Measurements from ENCODE around the gene ATG101. TPM values are rescaled to one million over a fixed set of nuclear protein-coding genes. Genes with fewer than 3 reads are reported as not detected.
"Not testable (repeated sequence)": the region's sequence is repeated elsewhere in the genome, so short reads cannot be mapped to it uniquely, and the experiment has no call there.

ATG101 gene
- total and polyA plus RNA-seq, 3 donors from 2014 or later = 52.6 to 64.5 (median 64.5) TPM

DNA sequence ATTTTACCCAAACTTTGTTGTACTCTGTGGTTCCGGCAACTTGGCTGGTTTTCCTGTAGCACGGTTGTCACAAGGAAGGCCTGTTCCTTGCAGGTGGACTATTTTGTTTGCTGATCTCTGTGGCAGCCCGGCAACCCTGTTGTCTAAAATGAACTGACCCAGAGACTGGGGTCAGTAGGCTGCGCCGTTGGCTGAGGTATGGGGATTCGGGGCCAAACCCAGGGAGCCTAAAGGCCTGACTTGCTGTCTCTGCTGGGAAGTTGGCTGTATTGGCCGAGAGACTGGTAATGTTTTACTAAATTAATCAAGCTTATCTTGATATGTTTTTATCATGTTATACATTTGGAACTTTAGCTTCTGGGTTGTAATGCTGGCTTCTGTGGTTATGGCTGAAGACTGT, 23.6 kb downstream of the ATG101 start:
- no peak overlapping the region for H3K4me3 ChIP-seq

DNA sequence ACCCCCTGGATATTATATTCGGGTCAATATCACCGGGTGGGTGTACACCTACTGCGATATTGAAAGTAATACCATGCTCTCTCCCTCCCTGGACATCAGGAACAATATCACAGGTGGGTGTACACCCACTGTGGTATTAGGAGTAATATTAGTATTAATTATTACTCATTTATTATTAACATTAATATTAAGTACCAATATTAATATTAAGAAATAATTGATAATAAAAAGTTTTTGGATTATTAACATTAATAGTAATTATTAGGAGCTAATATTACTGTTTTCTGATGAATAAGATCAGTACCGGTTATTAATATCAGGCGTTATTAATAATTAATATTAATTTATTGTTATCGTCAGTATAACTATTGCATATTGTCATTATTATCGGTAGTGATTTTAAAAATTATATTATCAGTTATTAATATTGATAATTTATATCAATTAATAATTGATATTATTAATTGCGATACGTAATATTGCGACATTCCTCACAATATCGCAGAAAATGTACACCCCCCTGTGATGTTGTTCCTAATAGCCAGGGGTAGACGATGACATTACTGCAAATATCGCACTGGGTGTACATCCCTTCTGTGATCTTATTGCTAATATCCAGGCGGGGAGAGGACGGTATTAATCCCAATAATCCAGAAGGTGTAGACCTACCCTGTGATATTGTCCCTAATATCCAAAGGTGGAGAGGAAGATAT, 26.7 kb downstream of the ATG101 start:
- no peaks in the 10 kb centered on the region for H3K9me3 ChIP-seq
- intact Hi-C loops (cut with DNase I; ENCODE audit: low total_unique reads) = no loop called here
- no peak overlapping the region for H3K27ac ChIP-seq
- H3K4me3 ChIP-seq = no peak overlapping the region
- no peak for DNase-seq
- no peak for TF ChIP-seq POLR2A (IDR thresholded peaks at IDR 0.05)
- TF ChIP-seq, protein P1, sequence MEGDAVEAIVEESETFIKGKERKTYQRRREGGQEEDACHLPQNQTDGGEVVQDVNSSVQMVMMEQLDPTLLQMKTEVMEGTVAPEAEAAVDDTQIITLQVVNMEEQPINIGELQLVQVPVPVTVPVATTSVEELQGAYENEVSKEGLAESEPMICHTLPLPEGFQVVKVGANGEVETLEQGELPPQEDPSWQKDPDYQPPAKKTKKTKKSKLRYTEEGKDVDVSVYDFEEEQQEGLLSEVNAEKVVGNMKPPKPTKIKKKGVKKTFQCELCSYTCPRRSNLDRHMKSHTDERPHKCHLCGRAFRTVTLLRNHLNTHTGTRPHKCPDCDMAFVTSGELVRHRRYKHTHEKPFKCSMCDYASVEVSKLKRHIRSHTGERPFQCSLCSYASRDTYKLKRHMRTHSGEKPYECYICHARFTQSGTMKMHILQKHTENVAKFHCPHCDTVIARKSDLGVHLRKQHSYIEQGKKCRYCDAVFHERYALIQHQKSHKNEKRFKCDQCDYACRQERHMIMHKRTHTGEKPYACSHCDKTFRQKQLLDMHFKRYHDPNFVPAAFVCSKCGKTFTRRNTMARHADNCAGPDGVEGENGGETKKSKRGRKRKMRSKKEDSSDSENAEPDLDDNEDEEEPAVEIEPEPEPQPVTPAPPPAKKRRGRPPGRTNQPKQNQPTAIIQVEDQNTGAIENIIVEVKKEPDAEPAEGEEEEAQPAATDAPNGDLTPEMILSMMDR (IDR thresholded peaks at IDR 0.05) = no peak
- no peaks in the 10 kb centered on the region for H3K36me3 ChIP-seq (ENCODE audit: low read depth, missing control alignments)
- no peaks in the 10 kb centered on the region for H3K27me3 ChIP-seq
- 70 to 80% methylated on average over 15 of the region's 15 CpGs for WGBS, 2 donors
- no peaks in the 10 kb centered on the region for H3K4me1 ChIP-seq

More for the DNA sequence above, 23.6 kb downstream of the ATG101 start:
- no peaks in the 10 kb centered on the region for H3K27me3 ChIP-seq
- TF ChIP-seq POLR2A (IDR thresholded peaks at IDR 0.05) = no peak
- TF ChIP-seq, protein P1 (IDR thresholded peaks at IDR 0.05) = no peak
- 84 to 93% methylated on average over 7 of the region's 7 CpGs for WGBS, 2 donors
- no peak for DNase-seq
- no peaks in the 10 kb centered on the region for H3K4me1 ChIP-seq
- intact Hi-C loops (cut with DNase I; ENCODE audit: low total_unique reads) = no loop called here
- no peak overlapping the region for H3K27ac ChIP-seq
- no peaks in the 10 kb centered on the region for H3K36me3 ChIP-seq (ENCODE audit: low read depth, missing control alignments)
- no peaks in the 10 kb centered on the region for H3K9me3 ChIP-seq

DNA sequence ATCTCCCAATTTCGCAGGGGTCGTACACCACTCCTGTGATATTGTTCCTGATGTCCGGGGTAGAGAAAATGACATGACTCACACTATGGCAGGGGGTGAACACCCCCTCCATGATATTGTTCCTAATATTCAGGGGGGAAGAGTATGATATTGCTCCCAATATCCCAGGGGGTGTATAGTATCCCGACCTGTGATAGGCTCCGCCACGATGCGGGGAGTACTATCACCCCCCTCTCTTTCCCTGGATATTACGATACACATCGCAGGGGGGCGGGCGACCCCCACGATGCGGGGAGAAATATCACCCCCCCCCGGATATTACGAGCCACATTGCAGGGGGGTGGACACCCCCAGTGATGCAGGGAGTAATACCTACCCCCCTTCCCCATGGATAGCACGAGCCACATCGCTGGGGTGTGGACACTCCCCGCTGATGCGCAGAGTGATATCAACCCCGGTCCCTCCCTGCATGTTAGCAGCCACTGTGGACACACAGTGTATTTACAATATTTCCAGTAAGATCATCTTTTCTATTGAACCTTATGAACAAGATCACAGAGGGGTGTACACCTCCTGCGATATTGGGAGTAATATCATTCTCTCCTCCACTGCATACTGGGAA, 27.4 kb downstream of the ATG101 start:
- WGBS, 2 donors = 61 to 69% methylated on average over 19 to 20 of the region's 21 CpGs
- Histone ChIP-seq H3K4me1 (no peaks in the 10 kb centered on the region), H3K27ac (no peak overlapping the region), H3K36me3 (ENCODE audit: low read depth, missing control alignments) (no peaks in the 10 kb centered on the region), H3K4me3 (no peak overlapping the region), H3K9me3 (no peaks in the 10 kb centered on the region), H3K27me3 (no peaks in the 10 kb centered on the region)
- intact Hi-C loops (cut with DNase I; ENCODE audit: low total_unique reads) = no loop called here
- DNase-seq = no peak
- TF ChIP-seq, protein P1 (IDR thresholded peaks at IDR 0.05) = no peak
- no peak for TF ChIP-seq POLR2A (IDR thresholded peaks at IDR 0.05)

DNA sequence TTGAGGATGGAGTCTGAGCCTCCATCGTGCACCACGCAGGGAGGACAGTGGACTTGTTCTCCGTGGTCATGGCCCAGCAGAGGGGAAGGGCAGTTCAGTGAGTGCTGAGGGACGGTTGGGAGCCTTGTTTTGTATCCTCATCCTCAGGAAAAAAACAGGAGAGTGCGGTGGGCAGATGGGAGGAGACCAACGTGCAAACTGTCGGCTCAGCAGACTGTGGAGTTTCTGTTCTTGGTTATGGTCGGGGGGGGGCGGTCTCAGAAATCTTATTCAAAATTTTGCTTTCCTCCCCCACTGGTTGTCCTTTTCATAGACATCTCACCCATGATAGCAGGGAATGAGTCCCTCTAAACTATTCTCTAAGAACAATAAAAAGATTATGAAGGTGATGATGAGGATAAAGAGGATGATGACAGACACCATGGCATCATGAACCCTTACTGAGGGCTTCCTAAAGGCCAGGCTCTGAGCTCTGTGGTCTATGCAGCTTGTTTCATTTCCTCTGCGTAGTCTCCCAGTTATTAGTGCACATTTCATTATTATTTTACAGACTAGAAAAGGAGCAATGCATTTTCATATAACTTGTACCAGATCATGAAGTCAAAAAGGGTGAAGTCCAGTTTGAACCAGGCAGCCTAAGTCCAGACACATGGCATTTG, 34.8 kb downstream of the ATG101 start:
- H3K4me3 ChIP-seq; H3K9me3 ChIP-seq; intact Hi-C loops (cut with DNase I; ENCODE audit: low total_unique reads); H3K36me3 ChIP-seq (ENCODE audit: low read depth, missing control alignments); H3K27me3 ChIP-seq; H3K27ac ChIP-seq; DNase-seq; H3K4me1 ChIP-seq: not testable (repeated sequence)
- 76 to 78% methylated on average over 10 of the region's 10 CpGs for WGBS, 2 donors

DNA sequence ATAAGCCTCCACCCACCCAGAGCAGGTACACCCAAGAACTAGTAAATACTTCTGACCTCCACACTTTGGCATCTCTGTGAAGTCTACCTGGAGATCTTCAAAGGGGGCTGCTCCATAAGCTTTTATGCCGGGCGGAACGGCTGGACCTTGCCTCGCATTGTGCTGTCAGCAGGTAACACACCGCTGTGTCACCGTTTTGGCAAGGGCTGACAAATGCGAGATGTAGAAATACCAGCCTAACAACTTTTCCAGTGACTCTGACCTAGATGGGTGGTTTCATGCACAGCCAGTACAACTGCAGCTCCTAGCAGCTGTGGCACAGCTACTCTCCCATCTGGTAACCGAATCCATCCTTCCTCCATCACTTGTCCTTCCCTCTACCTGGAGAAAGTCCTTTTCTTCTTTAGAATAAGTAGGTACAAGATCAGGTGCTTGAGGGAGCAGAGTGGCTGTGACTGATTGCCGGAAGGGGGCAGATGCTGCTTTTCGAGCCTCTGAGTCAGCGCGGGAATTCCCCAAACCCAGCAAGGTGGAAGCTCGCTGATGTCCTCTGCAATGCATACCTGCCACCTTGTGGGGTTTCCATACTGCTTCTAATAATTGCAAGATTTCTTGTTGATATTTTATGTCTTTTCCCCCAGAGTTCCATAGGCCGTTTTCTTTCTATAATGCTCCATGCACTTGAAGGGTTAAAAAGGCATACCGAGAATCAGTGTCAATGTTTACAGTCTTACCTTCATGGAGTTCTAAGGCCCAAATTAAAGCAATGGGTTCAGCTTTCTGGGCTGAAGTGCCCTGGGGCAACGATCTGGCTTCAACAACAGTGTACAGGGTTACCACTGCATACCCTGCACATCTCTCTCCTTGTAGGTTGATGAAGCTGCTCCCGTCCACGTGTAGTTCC, 46.7 kb downstream of the ATG101 start:
- H3K27me3 ChIP-seq; H3K27ac ChIP-seq; H3K9me3 ChIP-seq; DNase-seq; H3K4me3 ChIP-seq; H3K36me3 ChIP-seq (ENCODE audit: low read depth, missing control alignments); intact Hi-C loops (cut with DNase I; ENCODE audit: low total_unique reads): not testable (repeated sequence)
- WGBS, 2 donors = 76 to 79% methylated on average over 18 of the region's 18 CpGs
- H3K4me1 ChIP-seq = peaks cover 10% of the 10 kb centered on the region

DNA sequence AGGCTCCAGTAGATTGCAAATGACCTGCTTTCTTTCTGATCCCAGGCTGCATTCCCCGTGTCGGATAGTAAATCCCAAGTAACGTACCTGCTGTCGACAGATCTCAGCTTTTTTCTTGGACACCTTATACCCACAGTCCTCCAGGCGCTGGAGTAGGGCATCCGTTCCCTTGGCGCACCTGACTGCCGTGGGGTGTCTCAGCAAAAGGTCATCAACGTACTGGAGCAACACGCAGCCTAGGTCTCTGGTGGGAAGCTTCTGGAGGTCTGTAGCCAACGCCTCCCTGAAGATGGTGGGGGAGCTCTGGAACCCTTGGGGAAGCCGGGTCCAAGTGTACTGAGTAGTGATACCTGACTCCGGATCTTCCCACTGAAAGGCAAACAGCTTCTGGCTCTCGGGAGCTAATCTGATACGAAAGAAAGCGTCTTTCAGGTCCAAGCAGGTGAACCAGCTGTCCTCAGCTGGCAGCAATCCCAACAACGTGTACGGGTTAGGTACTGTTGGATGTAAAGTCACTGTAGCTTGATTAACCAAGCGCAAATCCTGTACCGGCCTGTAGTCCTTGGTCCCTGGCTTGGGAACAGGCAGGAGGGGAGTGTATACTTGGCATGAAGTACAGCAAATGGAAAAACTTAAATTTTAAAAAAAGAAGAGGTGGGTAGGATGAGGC, 48.2 kb downstream of the ATG101 start:
- H3K27me3 ChIP-seq; H3K9me3 ChIP-seq; H3K4me3 ChIP-seq; intact Hi-C loops (cut with DNase I; ENCODE audit: low total_unique reads); H3K27ac ChIP-seq; H3K36me3 ChIP-seq (ENCODE audit: low read depth, missing control alignments); DNase-seq: not testable (repeated sequence)
- WGBS, 2 donors = 89 to 95% methylated on average over 16 to 20 of the region's 20 CpGs
- peaks cover 12% of the 10 kb centered on the region for H3K4me1 ChIP-seq
